Neuron (in vitro differentiated cells): ENCODE measurements around the gene DYSF.
"Not testable (repeated sequence)": the region's sequence is repeated elsewhere in the genome, so short reads cannot be mapped to it uniquely, and the experiment has no call there.

Source experiments
- H2AFZ ChIP-seq: one replicate; pipeline ENCODE4 v1.6.1; 2013; ENCODE audit warnings: low read depth, mild to moderate bottlenecking, inconsistent platforms, low read length, moderate library complexity
- H3K27me3 ChIP-seq: one replicate; pipeline ENCODE4 v1.6.1; 2013; ENCODE audit warnings: low read length; ENCODE audit not compliant: insufficient read depth
- H3K36me3 ChIP-seq: one replicate; pipeline ENCODE4 v1.6.1; 2013; ENCODE audit warnings: low read length; ENCODE audit not compliant: insufficient read depth
- H3K4me1 ChIP-seq: one replicate; pipeline ENCODE4 v1.6.1; 2013; ENCODE audit warnings: low read length; ENCODE audit not compliant: insufficient read depth
- H3K4me3 ChIP-seq: 2 replicates; pipeline ENCODE4 v1.5.1; 2013; ENCODE audit warnings: mild to moderate bottlenecking, low read length, moderate library complexity
- H3K9me3 ChIP-seq: one replicate; pipeline ENCODE4 v1.6.1; 2013; ENCODE audit warnings: low read length

DYSF gene

GRCh38 chr2:71483246-71483645 is 29.9 kb downstream of the DYSF start:
- Histone ChIP-seq H2AFZ (no peak overlapping the region), H3K4me3 (no peak overlapping the region), H3K27me3 (peaks cover 5% of the 10 kb centered on the region), H3K9me3 (no peaks in the 10 kb centered on the region), H3K4me1 (no peaks in the 10 kb centered on the region), H3K36me3 (no peaks in the 10 kb centered on the region)

- Histone ChIP-seq H2AFZ (no peak overlapping the region), H3K9me3 (no peaks in the 10 kb centered on the region), H3K27me3 (peaks cover 5% of the 10 kb centered on the region), H3K4me1 (no peaks in the 10 kb centered on the region), H3K36me3 (no peaks in the 10 kb centered on the region), H3K4me3 (no peak overlapping the region)
Observed at GRCh38 chr2:71484354-71484753, 31.0 kb downstream of the DYSF start.

DNA sequence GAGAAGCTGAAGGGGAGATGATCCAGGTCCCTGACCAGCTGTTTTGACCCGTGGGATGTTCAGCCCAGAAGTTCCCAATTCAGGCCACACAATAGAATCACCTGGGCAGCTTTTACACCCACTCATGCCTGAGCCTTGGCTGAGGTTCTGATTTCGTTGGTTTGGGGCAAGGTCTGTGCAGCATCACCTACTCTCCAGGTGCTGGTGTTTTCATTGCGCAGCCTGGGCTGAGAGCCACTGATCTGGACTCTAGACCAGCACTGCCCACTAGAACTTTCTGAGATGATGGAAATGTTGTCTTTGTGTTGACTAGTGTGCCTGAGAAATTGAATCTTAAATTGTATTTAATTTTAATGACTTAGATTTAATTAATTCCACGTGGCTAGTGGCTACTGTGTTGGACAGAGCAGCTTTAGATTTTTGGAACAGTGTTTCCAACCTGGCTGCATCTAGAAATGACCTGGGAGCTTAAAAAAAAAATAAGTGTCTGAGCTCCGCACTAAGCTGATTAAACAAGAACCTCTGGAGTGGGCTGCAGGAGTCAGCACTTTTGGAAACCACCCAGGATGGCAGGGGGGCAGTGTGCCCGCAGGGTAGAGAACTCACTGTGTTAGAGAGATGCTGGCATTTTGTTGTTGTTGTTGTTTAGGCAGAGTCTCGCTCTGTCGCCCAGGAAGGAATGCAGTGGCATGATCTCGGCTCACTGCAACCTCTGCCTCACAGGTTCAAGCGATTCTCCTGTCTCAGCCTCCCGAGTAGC is 33.7 kb downstream of the DYSF start:
- no peak overlapping the region for H3K4me3 ChIP-seq
- H3K27me3 ChIP-seq = peaks cover 5% of the 10 kb centered on the region
- H3K9me3 ChIP-seq = no peaks in the 10 kb centered on the region
- H3K4me1 ChIP-seq = no peaks in the 10 kb centered on the region
- no peak overlapping the region for H2AFZ ChIP-seq
- no peaks in the 10 kb centered on the region for H3K36me3 ChIP-seq

DNA sequence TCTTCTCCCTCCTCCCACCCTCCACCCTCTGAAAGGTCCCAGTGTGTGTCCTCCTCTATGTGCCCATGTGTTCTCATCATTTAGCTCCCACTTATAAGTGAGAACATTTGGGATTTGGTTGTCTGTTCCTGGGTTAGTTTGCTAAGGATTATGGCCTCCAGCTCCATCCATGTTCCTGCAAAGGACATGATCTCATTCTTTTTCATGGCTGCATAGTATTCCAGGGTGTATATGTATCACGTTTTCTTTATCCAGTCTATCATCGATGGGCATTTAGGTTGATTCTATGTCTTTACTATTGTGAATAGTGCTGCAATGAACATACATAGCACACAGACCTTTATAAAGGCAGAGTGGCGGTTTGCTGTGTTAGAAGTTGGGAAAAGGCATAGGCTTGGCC is 38.2 kb downstream of the DYSF start:
- H3K9me3 ChIP-seq, H3K4me3 ChIP-seq, H3K4me1 ChIP-seq, H3K36me3 ChIP-seq, H3K27me3 ChIP-seq, H2AFZ ChIP-seq: not testable (repeated sequence)

GRCh38 chr2:71492112-71492511 is 38.8 kb downstream of the DYSF start:
- no peak overlapping the region for H2AFZ ChIP-seq
- peaks cover 2% of the 10 kb centered on the region for H3K27me3 ChIP-seq
- peaks cover 9% of the 10 kb centered on the region for H3K4me1 ChIP-seq
- no peak overlapping the region for H3K4me3 ChIP-seq
- H3K9me3 ChIP-seq = no peaks in the 10 kb centered on the region
- H3K36me3 ChIP-seq = no peaks in the 10 kb centered on the region

- Histone ChIP-seq H3K4me1 (peaks cover 17% of the 10 kb centered on the region), H3K36me3 (no peaks in the 10 kb centered on the region), H3K9me3 (no peaks in the 10 kb centered on the region), H3K4me3 (no peak overlapping the region), H3K27me3 (no peaks in the 10 kb centered on the region), H2AFZ (no peak overlapping the region)
Observed at GRCh38 chr2:71494091-71494490, 40.7 kb downstream of the DYSF start.

DNA sequence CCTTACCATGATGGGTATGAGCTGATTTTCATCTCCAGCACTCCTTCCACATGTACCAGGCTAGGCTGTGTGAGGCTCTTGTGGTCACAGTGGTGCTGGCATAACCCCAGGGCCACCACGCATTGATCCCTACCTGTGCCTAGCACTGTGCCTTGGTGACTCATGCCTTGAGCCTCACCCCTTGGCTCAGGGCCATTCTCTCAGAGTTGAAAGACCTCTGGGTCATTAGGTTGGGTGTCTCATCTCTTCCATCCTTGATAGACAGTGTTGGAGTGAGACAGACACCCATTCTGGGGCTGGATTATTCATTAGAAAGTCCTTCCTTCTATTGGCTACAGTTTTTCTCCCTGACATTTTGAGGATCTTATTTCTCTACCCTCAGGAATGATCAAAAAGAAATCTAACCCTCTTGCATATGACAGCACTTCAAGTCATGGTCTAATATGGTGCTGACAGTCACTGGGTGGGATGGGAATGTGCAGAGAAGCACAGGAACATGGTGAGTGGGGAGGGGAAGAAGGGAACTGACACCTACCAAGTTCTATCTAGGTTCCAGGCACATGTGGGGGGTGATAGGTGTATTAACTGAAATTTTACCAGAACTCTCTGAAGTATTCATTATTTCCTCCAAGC is 41.3 kb downstream of the DYSF start:
- Histone ChIP-seq H3K4me3 (no peak overlapping the region), H2AFZ (no peak overlapping the region)

GRCh38 chr2:71496156-71496770 is 42.9 kb downstream of the DYSF start:
- Histone ChIP-seq H3K36me3 (no peaks in the 10 kb centered on the region), H3K9me3 (no peaks in the 10 kb centered on the region), H3K27me3 (no peaks in the 10 kb centered on the region), H3K4me3 (no peak overlapping the region), H3K4me1 (peaks cover 17% of the 10 kb centered on the region), H2AFZ (no peak overlapping the region)

More for the DNA sequence above, 41.3 kb downstream of the DYSF start:
- Histone ChIP-seq H3K9me3 (no peaks in the 10 kb centered on the region), H3K36me3 (no peaks in the 10 kb centered on the region), H3K27me3 (no peaks in the 10 kb centered on the region), H3K4me1 (peaks cover 17% of the 10 kb centered on the region)

DNA sequence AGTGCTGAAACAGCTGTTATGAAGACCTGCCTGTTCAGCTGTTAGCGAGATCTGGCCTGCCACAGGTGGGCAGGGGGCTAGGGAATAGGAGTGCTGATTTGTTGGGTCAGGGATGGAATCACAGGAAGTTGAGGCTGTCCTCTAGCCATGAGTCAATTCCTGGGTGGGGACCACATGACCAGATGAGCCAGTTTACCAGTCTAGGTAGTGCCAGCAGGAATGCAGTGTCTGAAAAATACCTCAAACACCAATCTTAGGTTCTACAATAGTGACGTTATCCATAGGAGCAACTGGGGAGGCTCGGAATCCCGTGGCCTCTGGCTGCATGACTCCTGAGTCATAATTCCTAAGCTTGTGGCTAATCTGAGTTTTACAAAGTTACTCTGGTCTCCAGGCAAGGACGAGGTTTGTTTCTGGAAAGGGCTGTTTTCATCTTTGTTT is 44.9 kb downstream of the DYSF start:
- H2AFZ ChIP-seq = no peak overlapping the region
- no peaks in the 10 kb centered on the region for H3K27me3 ChIP-seq
- no peaks in the 10 kb centered on the region for H3K9me3 ChIP-seq
- no peak overlapping the region for H3K4me3 ChIP-seq
- no peaks in the 10 kb centered on the region for H3K36me3 ChIP-seq
- peaks cover 17% of the 10 kb centered on the region for H3K4me1 ChIP-seq

GRCh38 chr2:71499691-71500090 is 46.3 kb downstream of the DYSF start:
- Histone ChIP-seq H3K9me3 (no peaks in the 10 kb centered on the region), H3K4me3 (no peak overlapping the region), H3K36me3 (no peaks in the 10 kb centered on the region), H3K4me1 (peaks cover 17% of the 10 kb centered on the region), H2AFZ (no peak overlapping the region), H3K27me3 (no peaks in the 10 kb centered on the region)

GRCh38 chr2:71500426-71501079 is 47.2 kb downstream of the DYSF start:
- Histone ChIP-seq H3K27me3 (no peaks in the 10 kb centered on the region), H3K4me1 (peaks cover 17% of the 10 kb centered on the region), H3K4me3 (no peak overlapping the region), H2AFZ (no peak overlapping the region), H3K9me3 (no peaks in the 10 kb centered on the region), H3K36me3 (no peaks in the 10 kb centered on the region)

- H3K27me3 ChIP-seq = no peaks in the 10 kb centered on the region
- no peak overlapping the region for H3K4me3 ChIP-seq
- H3K36me3 ChIP-seq = no peaks in the 10 kb centered on the region
- H3K4me1 ChIP-seq = peaks cover 4% of the 10 kb centered on the region
- H3K9me3 ChIP-seq = no peaks in the 10 kb centered on the region
- H2AFZ ChIP-seq = no peak overlapping the region
Observed at GRCh38 chr2:71502941-71503738, 49.8 kb downstream of the DYSF start.
